Activated CD4-positive, alpha-beta T cell treated with anti-CD3 and anti-CD28 coated beads, Interleukin-10, Interleukin-2, amounts not matched to agents 100 ng/mL and 50 ng/mL, durations not matched to agents 16 hours and 8 hours (primary cell): ENCODE measurements around the gene C1QTNF4.
"Not testable (repeated sequence)": the region's sequence is repeated elsewhere in the genome, so short reads cannot be mapped to it uniquely, and the experiment has no call there.

Source experiments
- DNase-seq: peaks from one replicate; pipeline ENCODE4 v3.0.0-alpha.2; 2020

C1QTNF4 gene

DNA sequence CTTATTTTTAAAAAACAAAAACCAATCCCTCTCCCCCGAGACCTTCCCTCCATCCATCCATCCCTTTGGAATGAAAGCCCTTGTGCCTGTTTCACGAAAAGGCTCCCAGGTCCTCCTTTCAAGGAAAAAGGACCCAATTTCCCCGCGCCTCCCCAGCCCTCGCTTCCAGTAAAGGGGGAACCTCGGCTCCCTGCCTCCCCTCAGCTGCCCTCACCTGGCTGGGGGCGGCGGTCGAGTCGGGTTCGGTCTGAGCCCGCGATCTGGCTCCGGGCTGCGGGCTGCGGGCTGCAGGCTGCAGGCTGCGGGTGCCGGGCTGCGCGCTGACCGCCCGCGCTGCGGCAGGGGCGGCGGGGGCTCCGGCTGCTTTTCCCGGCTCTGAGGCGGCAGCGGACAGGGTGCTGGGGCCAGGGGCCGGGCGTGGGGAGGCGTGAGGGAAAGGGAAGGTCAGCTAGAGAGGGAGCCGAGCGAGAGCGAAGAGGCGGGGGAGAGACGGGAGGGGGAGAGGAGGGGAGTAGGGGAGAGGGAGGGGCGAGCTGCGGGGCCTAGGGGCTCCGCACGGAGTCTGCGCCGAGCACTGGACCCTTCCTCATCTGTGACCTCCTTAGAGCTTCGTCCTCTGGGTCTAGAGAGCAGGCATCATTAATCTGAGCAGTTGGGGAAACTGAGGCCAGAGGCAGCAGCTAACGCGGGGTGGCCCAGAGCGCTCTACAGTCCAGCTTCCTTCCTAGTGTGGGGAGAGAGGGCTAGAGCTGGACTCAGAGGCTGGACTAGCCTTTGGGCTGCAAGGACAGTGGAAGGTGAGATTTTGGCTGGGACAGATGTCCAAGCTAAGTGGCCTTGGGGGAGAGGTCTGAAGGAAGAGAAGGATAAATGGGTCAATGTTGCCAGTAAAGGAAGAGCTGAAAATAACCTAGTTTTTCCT, at the start of gene C1QTNF4:
Gene C1QTNF4, minus strand, starts transcription at position 478 of the 922 bp plus-strand sequence. CDS start 3,601 bp downstream, outside the sequence.
- DNase-seq, result no peak

DNA sequence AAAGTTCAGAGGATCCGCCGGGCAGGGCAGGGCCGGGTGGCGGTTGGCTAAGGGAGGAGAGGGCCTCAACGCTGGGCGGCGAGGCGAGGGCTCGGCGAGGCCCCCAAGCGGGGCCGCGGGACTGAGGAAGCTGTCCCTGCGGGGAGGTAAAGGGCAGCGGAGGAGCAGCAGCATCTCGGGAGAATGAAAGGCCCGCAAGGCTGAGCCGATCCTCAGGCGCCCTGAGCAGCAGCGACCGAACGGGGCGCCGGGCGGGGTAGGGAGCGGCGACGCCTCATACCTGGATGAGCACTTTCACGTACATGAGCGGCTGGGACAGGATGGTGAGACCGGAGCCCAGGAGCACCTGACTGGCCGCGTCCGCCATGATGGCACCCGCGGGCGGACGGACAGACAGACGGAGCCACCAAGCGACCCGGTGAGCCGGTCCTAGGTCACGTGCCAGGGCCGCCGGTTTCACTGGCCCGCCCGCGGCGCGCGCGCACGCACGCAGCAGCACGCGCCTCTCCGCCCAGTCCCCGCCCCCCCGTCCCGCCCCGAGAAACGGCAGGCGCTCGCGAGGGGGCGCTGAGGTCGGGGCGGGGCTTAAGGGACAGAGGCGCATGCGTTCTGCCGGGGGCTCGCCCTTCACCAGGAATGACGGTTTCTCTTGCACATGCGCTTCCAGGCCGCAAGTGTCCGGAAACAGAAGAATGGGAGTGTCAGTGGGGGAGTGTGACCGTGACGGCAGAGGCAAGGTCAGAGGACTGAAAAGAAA, 48.1 kb upstream of the C1QTNF4 start, which contains the start of gene MTCH2:
Gene MTCH2, minus strand, starts transcription at position 461 of the 757 bp plus-strand sequence. Its CDS starts 94 bp downstream, at position 367.
- peak; percentile 98 for DNase-seq

DNA sequence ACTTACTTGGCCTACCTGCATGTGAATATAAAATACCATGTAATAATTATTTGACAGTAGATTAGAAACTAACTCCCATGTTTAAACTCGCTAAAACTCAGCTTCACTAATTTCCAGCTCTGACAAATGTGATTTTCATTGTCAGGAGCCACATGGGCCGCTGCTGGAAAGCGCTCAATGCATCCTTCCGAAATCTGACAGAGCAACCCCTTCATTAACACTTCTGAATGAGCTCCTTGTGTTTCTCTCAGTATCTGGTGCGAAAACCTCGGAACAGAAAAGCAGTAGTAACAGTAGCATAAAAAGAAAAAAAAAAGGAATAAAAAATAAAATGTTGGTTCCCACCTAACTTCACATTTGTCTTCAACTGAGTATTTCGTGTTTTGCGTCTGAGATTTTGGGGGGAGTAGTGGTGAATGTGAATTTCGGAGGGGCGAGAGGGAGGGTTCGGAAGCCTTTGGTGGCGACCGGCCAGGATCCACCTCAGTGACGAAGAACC, 47.4 kb upstream of the C1QTNF4 start:
- DNase-seq, result no peak

DNA sequence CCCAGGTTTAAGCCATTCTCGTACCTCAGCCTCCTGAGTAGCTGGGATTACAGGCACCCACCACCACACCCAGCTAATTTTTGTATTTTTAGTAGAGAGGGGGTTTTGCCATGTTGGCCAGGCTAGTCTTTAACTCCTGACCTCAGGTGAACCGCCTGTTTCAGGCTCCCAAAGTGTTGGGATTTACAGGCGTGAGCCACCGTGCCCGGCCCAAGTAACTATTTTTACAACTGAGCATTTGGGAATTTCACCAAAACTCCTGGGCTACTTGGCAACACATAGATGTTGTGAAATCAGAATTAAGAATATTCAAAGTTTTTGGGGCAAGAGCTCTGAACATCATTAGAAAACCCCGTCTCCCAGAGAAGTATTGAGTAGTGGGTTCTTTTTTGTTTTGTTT, 46.3 kb upstream of the C1QTNF4 start:
- DNase-seq, result not testable (repeated sequence)

DNA sequence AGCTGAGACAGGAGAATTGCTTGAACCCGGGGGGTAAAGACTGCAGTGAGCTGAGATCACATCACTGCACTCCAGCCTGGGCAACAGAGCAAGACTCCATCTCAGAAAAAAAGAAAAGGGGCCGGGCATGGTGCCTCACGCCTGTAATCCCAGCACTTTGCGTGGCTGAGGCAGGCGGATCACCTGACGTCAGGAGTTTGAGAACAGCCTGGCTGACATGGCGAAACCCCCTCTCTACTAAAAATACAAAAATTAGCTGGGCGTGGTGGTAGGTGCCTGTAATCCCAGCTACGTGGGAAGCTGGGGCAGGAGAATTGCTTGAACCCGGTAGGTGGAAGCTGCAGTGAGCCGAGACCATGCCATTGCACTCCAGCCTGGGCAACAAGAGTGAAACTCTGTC, 42.1 kb upstream of the C1QTNF4 start:
- not testable (repeated sequence) for DNase-seq

DNA sequence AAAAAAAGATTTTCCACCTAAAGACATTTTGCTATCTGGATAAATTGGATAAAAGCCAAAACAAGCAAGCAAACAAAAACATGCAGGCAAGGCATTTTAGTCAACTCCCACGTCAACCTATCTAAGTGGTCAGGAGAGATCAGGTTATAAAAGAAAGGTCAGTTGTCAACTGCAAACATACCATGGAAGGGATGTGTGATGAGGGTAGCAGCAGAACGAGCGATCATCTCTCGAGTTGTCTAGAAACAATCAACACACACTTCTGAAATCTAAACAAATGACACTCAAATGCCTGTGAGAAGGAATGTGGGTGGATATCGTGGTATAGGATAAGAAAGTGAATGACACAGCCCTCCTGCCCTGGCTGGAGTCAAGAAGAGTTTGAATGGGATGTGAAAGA, 37.3 kb upstream of the C1QTNF4 start:
- no peak for DNase-seq

DNA sequence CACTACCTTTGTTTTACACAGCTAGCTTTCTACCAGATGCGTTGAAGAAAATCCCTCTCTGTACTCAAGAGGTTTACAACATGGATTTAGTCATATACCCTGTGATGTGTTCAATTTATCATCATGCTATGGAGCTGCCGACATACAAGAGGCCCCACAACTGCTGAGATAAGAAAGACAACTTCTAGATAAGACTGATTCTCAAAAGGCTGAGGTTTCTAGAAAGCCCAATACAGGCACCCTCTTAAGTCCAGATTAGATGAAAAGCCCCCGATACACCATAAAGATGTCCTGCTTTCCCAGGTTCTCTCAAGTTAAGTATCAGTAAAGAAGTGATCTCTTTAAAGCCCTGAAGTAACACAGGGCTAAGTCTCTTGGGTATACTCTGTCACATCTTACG, 33.8 kb upstream of the C1QTNF4 start:
- DNase-seq, result no peak

DNA sequence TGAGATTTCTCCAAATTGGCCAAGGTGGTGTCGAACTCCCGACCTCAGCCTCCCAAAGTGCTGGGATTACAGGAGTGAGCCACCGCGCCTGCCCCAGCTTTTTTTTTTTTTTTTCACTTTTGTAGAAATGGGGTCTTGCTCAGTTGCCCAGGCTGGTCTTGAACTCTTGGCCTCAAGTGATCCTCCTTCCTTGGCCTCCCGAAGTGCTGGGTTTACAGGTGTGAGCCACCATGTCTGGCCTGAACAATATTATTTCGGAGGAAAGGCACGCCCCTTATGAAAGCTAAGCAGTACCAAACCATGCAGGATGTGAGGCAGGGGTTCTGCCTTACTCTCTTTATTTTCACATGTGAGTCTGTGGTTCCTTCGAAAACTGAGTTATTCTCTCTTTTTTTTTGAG, 32.0 kb upstream of the C1QTNF4 start:
- DNase-seq, result no peak

DNA sequence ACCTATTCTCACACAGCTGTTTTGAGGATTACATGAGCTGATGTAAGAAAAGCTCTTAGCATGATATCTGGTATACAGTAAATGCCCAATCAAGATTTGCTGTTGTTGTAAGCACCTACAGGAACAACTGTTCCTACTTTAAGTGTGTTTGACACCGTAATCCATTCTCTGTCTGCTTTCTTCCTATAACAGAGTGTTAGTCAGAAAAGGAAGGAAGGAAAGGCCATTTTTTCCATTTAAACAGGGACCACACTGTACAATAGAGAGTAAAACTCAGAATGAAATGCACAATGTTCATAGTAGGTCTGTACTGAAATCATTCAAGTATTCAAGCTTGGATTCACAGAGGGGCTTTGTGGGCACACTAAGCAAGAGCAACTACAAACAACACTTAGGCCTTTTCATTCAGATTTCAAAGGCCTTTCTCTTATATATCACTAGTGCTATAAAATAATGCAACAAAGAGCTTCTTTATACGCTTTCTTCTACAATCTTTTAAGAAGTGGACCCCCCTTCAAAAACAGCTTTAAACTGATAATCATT, 26.7 kb upstream of the C1QTNF4 start:
- no peak for DNase-seq

DNA sequence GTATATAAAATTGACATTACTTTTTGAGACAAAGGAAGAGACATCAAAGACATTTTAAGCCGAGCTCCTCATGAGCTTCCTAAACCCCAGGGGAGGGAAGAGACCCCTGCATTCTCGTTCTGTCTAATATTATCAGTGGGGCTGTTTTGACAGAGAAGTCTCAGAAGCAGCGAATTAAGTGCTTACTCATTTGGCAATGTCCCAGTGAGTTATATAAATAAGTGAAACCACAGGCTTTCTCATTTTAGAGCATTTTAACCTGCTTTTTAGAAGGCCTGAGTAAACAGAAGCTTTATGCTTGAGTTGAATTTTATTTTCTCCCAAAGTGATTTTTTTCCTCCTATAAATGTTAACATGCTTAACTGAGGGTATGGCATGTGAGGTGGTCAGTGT, 23.2 kb upstream of the C1QTNF4 start:
- DNase-seq, result peak; percentile 31

DNA sequence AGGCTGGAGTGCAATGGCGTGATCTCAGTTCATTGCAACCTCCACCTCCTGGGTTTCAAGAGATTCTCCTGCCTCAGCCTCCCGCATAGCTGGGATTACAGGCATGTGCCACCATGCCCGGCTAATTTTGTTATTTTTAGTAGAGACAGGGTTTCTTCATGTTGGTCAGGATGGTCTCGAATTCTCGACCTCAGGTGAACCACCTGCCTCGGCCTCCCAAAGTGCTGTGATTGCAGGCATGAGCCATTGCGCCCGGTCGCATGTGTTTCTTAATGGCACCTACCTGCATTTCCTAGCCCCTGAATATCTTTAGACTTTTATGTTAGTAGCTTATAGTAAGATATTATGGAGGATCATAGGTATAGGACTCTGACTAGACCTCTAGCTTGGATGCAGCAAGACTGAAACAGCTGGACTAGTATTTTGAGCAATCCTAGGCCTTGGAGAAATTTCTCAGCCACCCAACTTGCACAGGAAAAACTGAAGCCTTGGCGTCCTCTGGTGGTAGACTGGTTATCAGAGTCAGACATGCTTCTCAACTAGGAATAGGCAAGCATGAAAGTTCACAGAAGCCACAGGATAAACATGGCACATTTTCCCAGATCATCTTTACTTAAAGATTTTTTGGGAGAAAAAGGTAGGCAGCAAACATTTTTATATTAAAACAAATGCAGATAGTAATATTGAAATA, 22.7 kb upstream of the C1QTNF4 start:
- DNase-seq, result peak; percentile 33

DNA sequence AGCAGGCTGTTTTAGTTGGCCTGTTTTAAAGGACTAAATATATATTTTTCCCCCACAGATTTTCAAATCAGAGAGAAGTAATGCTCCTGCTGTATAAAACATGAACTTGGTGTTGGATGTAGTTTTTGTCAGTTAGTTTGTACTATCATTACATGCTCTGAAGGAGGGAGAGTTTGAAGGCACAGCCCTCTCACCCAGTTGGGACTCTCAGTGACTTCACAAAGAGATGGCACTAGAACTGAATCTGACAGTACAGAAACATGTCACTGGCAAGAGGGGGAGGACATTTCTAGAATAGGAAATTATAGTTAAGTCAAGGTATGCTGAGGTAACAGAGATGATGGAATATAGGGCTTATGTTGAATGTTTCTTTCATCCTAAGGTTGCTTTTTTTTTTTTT, 21.0 kb upstream of the C1QTNF4 start:
- no peak for DNase-seq

DNA sequence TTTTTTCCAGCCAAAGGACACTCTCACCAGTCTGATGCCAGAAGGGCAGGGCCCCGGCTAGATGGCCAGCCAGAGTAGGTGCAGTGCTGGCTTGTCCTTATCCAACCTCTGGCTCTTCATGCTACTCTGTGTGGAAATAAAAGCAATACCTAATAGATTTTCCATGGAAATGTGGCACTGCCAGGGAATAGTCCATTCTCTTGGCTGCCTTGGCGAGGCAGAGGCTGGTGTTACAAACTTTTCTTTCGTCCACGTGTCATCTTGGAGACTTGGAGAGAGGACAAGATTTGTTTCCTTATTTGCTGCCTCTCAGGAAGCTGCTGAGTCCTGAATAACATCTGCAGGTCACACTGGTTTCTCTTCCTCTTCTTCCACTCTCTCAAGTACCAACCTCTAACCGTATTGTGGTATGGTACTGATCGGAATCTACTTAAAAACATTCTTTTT, 17.2 kb upstream of the C1QTNF4 start:
- no peak for DNase-seq

DNA sequence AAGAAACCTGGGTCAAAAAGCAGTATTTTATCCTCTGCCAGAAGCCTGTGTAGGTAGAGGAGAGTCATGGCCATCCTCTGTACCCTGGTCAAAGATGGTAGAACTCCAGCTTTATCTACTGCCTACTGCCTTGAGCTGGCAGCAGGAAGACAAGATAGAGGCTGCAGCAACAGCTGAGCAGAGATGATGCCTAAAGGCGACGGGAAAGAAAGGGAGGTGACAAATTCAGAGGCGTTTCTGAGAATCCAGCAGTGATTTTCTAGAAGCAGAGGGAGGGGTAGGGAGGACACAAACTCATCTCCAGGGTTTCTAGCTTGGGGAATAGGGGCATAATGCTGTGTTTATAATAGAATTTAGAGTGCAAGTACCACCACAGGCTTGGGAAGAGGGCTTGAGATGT, 15.5 kb upstream of the C1QTNF4 start:
- peak; percentile 14 for DNase-seq

DNA sequence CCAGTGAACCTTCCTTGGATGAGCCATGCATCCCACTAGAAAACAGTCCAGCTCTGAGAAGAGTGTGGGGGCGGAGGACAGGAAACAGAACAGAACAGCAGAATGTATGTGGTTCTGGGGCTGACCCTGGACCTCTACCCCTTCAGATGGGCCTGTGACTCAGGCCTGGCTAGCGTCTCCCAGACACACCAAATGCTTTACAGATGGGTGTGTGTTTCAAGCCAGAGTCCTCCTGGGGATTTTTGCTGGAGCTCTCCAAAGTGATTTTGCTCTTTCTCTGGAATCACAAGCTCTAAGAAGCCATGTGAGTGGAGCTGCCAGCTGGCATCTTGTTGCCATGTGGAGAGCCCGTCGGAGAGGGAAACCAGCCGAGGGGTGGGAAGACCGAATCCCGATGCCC, 13.2 kb upstream of the C1QTNF4 start:
- no peak for DNase-seq

DNA sequence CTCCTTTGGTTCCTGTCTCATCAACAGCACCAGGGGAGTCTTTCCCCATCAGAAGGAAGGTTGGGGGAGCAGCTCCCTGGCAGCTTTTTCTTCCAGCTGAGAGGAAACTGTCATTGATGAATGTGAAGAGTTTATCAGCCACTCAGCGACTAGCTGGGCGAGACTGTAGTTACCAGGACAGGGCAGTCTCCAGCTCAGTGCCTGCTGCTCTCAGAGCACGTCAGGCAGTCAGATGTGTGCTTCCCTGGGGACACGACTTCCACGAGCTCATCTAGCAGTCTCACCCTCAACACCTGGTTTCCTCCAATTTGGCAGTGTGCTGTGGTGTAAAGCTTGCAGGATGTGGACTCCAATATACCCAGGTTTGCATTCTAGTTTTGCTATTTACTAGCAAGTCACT, 12.5 kb upstream of the C1QTNF4 start:
- DNase-seq, result no peak

DNA sequence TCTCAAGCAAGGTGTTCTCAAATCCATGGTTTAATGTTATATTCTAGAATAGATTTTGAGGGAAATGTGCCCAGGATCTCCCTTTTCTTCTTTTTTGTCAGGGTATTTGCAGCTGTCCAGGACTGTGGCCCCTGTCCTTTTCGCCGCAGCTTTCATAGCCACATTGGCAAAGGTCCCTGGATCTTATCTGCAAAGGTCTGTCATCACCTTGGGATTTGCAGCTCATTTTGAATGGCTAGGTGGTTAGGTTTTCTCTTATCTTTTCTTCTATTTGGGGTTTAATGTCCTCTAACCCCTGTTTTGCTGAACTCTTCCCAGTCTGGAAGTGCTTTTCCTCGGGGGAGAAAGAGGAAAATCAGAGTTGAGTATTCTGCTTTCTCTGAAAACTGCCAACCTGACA, 11.7 kb upstream of the C1QTNF4 start:
- no peak for DNase-seq

DNA sequence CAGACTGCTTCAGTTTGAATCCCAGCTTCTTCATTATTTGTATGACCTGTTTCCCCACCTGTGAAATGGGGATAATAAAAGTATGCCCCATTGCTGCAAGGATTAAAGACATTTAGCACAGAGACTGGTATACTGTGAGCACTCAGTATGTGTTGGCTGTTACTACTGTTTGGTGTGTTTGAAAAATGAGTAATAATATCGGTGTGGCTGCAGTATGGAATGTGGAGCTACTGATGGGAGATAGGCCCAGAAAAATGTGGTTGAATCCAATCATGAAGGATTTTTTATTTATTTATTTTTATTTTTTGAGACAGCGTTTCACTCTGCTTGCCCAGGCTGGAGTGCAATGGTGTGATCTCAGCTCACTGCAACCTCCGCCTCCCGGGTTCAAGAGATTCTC, 9.1 kb upstream of the C1QTNF4 start:
- DNase-seq, result no peak

DNA sequence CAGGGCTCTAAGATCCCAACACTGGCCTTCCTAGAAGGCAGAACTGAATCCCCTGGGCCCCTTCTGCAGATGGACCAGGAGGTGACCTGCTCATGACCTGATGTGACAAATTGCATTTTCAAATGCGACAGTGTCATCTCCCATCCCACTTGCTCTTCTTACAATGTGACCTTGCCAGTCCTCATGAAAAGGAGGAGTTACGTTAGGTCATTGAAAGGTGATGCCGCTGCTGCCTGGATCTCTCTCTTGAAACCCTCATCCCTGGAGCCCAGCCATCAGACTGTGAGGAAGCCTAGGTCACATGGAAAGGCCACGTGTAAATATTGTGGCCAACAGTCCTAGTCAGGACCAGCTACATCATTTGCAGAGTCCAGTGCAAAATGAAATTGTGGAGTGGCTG, 5.7 kb upstream of the C1QTNF4 start:
- DNase-seq, result no peak

DNA sequence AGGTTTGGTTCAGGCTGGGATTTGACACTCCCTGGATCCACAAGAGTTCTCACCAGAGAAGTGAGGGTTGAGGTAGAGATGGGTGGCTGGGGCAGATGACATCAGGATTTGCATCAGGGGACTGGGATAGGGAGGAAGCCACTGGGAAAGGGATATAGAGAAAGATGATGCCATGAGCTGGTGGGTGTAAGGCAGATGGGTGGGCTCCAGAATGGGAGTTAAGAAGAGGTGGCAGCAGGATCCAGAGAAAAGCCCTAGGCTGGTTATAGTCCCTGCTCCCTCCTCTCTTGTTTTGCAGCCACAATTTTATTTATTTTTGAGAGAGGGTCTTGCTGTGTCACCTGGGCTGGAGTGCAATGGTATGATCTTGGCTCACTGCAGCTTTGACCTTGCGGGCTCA, 1.8 kb upstream of the C1QTNF4 start:
- no peak for DNase-seq

DNA sequence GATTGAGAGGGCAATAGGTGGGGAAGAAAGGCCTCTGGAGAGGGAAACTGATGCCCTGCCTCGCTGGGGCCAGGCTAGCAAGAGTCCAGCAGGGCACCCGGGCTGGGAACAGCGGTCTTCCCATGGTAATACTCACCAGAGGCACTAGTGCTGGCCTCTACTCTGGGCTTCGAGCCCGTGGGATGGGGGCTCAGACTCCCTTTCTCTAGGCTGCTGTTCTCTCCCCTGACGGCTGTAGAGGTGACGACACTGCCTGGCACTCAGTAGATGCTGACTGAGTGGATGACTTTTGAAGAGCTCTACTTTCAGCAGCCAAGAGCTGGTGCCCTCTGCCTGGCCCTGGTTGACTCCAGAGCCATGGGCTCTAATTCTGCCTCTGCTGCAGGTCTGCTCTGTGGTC, 818 bp upstream of the C1QTNF4 start:
- no peak for DNase-seq

DNA sequence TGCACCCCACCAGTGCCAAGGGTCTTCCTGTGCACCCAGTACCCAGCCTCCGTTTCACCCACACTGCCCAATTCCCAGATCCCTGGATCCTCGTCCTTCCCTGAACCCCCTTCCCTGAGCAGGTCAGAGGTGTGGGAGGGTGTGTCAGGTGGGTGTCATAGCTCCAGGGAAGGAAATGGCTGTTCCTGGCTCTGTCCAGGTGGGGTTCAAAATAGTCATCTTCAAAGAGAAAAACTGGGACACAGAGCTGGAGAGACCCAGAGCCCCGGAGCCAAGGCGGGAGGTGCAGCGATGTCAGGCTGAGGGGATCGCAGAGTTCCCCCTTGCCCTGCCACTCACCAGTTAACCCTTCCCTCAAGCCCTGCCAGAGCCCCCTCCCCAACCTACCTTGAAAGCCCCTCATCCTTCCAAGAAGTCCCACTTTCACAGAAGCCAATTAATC, 698 bp downstream of the C1QTNF4 start:
- no peak for DNase-seq

DNA sequence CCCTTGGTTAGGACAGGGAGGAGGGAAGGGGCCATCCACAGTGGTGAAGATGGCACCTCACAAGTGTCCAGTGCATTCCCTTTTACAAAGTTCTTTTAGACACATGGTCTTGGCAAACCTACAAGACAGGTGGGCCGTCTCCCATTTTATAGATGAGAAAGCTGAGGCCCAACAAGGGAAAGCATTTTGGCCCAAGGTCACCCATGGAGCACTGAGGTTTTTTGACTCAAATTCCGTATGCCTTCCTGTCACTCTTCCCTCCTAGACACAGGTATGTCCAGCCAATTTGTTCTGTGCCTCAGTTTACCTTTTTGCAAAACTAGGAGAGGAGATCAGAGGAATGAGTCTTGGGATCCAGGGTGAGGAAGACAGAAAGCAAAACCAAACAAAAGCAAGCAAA, 1.2 kb downstream of the C1QTNF4 start:
- DNase-seq, result no peak
